H9 (cell line): ENCODE data around the gene FARSA. TPM values are rescaled to one million over a fixed set of nuclear protein-coding genes. Genes with fewer than 3 reads are reported as not detected.

ENCODE experiments used
- DNase-seq: peaks from one replicate; pipeline ENCODE4 v3.0.0-alpha.2; 2017
- H2AFZ ChIP-seq: one replicate; pipeline ENCODE4 v1.6.1; 2013; ENCODE audit warnings: mild to moderate bottlenecking, low read length, control low read depth, moderate library complexity
- H2AK5ac ChIP-seq: 2 replicates; pipeline ENCODE4 v1.6.1; 2013; ENCODE audit warnings: low read length, control low read depth, mixed read lengths; ENCODE audit not compliant: insufficient read length
- H2BK120ac ChIP-seq: one replicate; pipeline ENCODE4 v1.6.1; 2013; ENCODE audit warnings: low read depth, mild to moderate bottlenecking, low read length, control low read depth, inconsistent platforms; ENCODE audit not compliant: poor library complexity, severe bottlenecking
- H2BK12ac ChIP-seq: 2 replicates; pipeline ENCODE4 v1.6.1; 2013; ENCODE audit warnings: low read length, control low read depth, mixed read lengths, low read depth; ENCODE audit not compliant: insufficient read length
- H2BK15ac ChIP-seq: 2 replicates; pipeline ENCODE4 v1.6.1; 2013; ENCODE audit warnings: low read depth, low read length, control low read depth
- H2BK20ac ChIP-seq: one replicate; pipeline ENCODE4 v1.6.1; 2013; ENCODE audit warnings: low read depth, mild to moderate bottlenecking, low read length, control low read depth, inconsistent platforms; ENCODE audit not compliant: poor library complexity, severe bottlenecking
- H2BK5ac ChIP-seq: 2 replicates; pipeline ENCODE4 v1.6.1; 2013; ENCODE audit warnings: low read length, control low read depth, mixed read lengths; ENCODE audit not compliant: insufficient read length
- H3K14ac ChIP-seq: 2 replicates; pipeline ENCODE4 v1.6.1; 2013; ENCODE audit warnings: low read length, control low read depth; ENCODE audit not compliant: insufficient read depth
- H3K18ac ChIP-seq: 2 replicates; pipeline ENCODE4 v1.6.1; 2013; ENCODE audit warnings: low read depth, mild to moderate bottlenecking, mixed read lengths, low read length, control low read depth; ENCODE audit not compliant: insufficient read length
- H3K23ac ChIP-seq: 2 replicates; pipeline ENCODE4 v1.6.1; 2013; ENCODE audit warnings: low read length, control low read depth, mixed read lengths, low read depth; ENCODE audit not compliant: insufficient read length
- H3K23me2 ChIP-seq: 2 replicates; pipeline ENCODE4 v1.6.1; 2013; ENCODE audit warnings: low read depth, mild to moderate bottlenecking, mixed read lengths, low read length, control low read depth; ENCODE audit not compliant: insufficient read length, poor library complexity, severe bottlenecking
- H3K27ac ChIP-seq: 2 replicates; pipeline ENCODE4 v1.5.1; 2013; ENCODE audit warnings: low read length, control low read depth, mixed read lengths, low read depth; ENCODE audit not compliant: insufficient read length
- H3K27me3 ChIP-seq: 2 replicates; pipeline ENCODE4 v1.6.1; 2013; ENCODE audit warnings: low read length, control low read depth, inconsistent platforms; ENCODE audit not compliant: insufficient read depth
- H3K4ac ChIP-seq: 2 replicates; pipeline ENCODE4 v1.6.1; 2013; ENCODE audit warnings: low read depth, mild to moderate bottlenecking, control low read depth, inconsistent platforms, low read length, moderate library complexity
- H3K4me1 ChIP-seq: 2 replicates; pipeline ENCODE4 v1.6.1; 2013; ENCODE audit warnings: low read length, control low read depth, inconsistent platforms; ENCODE audit not compliant: insufficient read depth
- H3K4me2 ChIP-seq: 2 replicates; pipeline ENCODE4 v1.6.1; 2013; ENCODE audit warnings: low read length, control low read depth, mixed read lengths; ENCODE audit not compliant: insufficient read length, insufficient read depth
- H3K56ac ChIP-seq: 2 replicates; pipeline ENCODE4 v1.6.1; 2013; ENCODE audit warnings: low read depth, mild to moderate bottlenecking, mixed read lengths, low read length, control low read depth; ENCODE audit not compliant: insufficient read length
- H3K79me1 ChIP-seq: 2 replicates; pipeline ENCODE4 v1.6.1; 2013; ENCODE audit warnings: low read depth, mild to moderate bottlenecking, moderate library complexity, low read length, control low read depth, inconsistent platforms; ENCODE audit not compliant: insufficient read depth, poor library complexity, severe bottlenecking
- H3K79me2 ChIP-seq: 2 replicates; pipeline ENCODE4 v1.6.1; 2013; ENCODE audit warnings: low read length, control low read depth, inconsistent platforms; ENCODE audit not compliant: insufficient read depth
- H3K9ac ChIP-seq: 2 replicates; pipeline ENCODE4 v1.6.1; 2013; ENCODE audit warnings: low read length, control low read depth, mixed read lengths; ENCODE audit not compliant: insufficient read length; ENCODE audit errors: extremely low read depth
- H3K9me3 ChIP-seq: one replicate; pipeline ENCODE4 v1.6.1; 2013; ENCODE audit warnings: low read depth, low read length, inconsistent platforms; ENCODE audit not compliant: control insufficient read depth
- H3T11ph ChIP-seq: one replicate; pipeline ENCODE4 v1.6.1; 2013; ENCODE audit warnings: mild to moderate bottlenecking, low read length, control low read depth, inconsistent platforms
- H4K20me1 ChIP-seq: one replicate; pipeline ENCODE4 v1.6.1; 2013; ENCODE audit not compliant: control insufficient read depth, insufficient read length, insufficient read depth
- H4K5ac ChIP-seq: 2 replicates; pipeline ENCODE4 v1.6.1; 2013; ENCODE audit warnings: low read depth, mild to moderate bottlenecking, mixed read lengths, low read length, control low read depth; ENCODE audit not compliant: insufficient read length
- H4K8ac ChIP-seq: replicated peaks from 2 replicates; pipeline ENCODE4 v1.6.1; 2013; ENCODE audit warnings: low read length, control low read depth, mixed read lengths, low read depth; ENCODE audit not compliant: insufficient read length
- H4K91ac ChIP-seq: 2 replicates; pipeline ENCODE4 v1.6.1; 2013; ENCODE audit warnings: low read depth, mild to moderate bottlenecking, moderate library complexity, mixed read lengths, low read length, control low read depth; ENCODE audit not compliant: insufficient read length
- H3K27ac Mint-ChIP-seq, 3 experiments: 2 replicates in 2 of 3; 3 replicates in 1 of 3; pipeline ENCODE4 v1.8.0; 2020 to 2021; ENCODE audit warnings: mixed read lengths in 3 of 3, mild to moderate bottlenecking in 1 of 3, moderate library complexity in 1 of 3
- H3K27me3 Mint-ChIP-seq: 2 replicates; pipeline ENCODE4 v1.8.0; 2021; ENCODE audit warnings: low read depth, mild to moderate bottlenecking, moderate library complexity, mixed read lengths
- H3K36me3 Mint-ChIP-seq, 3 experiments: 2 replicates in 2 of 3; 3 replicates in 1 of 3; pipeline ENCODE4 v1.8.0; 2020 to 2021; ENCODE audit warnings: low read depth in 3 of 3, mixed read lengths in 3 of 3; ENCODE audit not compliant: insufficient read depth in 1 of 3
- H3K4me1 Mint-ChIP-seq, 2 experiments: 2 replicates each; pipeline ENCODE4 v1.8.0; 2020; ENCODE audit warnings: mixed read lengths in 2 of 2
- H3K4me3 Mint-ChIP-seq, 2 experiments: 2 replicates in 1 of 2; 3 replicates in 1 of 2; pipeline ENCODE4 v1.8.0; 2020 to 2021; ENCODE audit warnings: mild to moderate bottlenecking in 2 of 2, mixed read lengths in 2 of 2, moderate library complexity in 1 of 2
- H3K9me3 Mint-ChIP-seq, 2 experiments: 2 replicates in 1 of 2; 3 replicates in 1 of 2; pipeline ENCODE4 v1.8.0; 2020; ENCODE audit warnings: mild to moderate bottlenecking in 2 of 2, mixed read lengths in 2 of 2, moderate library complexity in 1 of 2
- WGBS: extraction: QIAGEN DNeasy Blood & Tissue Kit; methylation state at CpG from one replicate; pipeline ENCODE4 v1.1.7; 2013; ENCODE audit warnings: missing lambda C conversion rate, low lambda C conversion rate, mixed read lengths; ENCODE audit not compliant: insufficient read length; ENCODE audit errors: extremely low coverage; 5-methylcytosine and 5-hydroxymethylcytosine counted together
- total RNA-seq: library from RNA; stranded (reverse); gene quantifications from 2 replicates; pipeline ENCODE4 v1.2.1, GENCODE V29; 2021
- TF ChIP-seq, protein P1 (sequence below): fragments of 200-600 bp; sonication (generic); conservative IDR thresholded peaks from 3 replicates; pipeline ENCODE4 v1.8.0; 2021; ENCODE audit warnings: antibody characterized with exemption, mild to moderate bottlenecking

Gene FARSA
- total RNA-seq, 1 experiment from 2014 or later: 110 TPM

DNA sequence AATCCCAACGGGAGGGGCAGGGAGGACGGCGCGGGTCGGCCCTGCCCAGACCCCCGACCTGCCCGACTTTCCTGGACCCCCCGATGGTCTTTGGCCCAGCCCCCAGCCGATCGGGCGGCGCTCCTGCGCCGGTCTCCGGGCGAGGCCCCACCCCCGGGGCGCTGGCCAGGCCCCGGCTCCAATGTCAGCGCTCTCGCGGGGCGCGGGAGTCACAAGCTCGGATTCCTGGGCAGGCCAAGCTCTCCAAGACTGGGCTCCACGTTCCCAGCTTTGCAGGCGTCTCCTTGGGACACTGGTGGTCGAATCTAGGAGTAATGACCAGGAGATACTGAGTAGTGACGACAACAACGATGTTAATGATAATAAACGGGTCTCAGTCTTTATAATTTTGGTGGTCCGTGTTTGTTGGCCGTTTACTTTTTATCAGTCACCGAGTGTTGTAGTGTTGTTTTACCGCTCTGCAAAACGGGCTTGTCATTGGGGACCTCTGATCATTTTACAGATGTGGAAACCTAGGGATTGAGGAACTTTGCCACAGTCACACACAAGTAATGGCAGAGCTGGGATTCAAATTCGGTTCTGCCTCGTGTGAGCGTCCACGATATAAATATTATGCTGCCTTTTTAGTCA is 12.7 kb upstream of the FARSA start:
- no CpG with 5 or more reads among the region's 40 CpGs for WGBS
- no peak overlapping the region for H4K91ac ChIP-seq
- no peaks in the 10 kb centered on the region for H3K27me3 ChIP-seq
- H2AFZ ChIP-seq: no peak overlapping the region
- peak overlapping the region; percentile 81 to 99 (median 93) for H3K27ac Mint-ChIP-seq
- no peak overlapping the region for H3K4ac ChIP-seq
- H3K4me1 Mint-ChIP-seq: peaks cover 10 to 22% of the 10 kb centered on the region in 2 experiments
- no peak overlapping the region for H2AK5ac ChIP-seq
- peak; percentile 87 for DNase-seq
- H3K4me1 ChIP-seq: no peaks in the 10 kb centered on the region
- H3K9me3 ChIP-seq: no peaks in the 10 kb centered on the region
- no peak overlapping the region for H4K8ac ChIP-seq
- H3K14ac ChIP-seq: peak overlapping the region; percentile 60; the same call in 1 of the 2 replicates
- peak overlapping the region; percentile 97 for H3K9ac ChIP-seq
- H3K4me3 Mint-ChIP-seq: peak overlapping the region; percentile 79 to 90
- no peaks in the 10 kb centered on the region for H3K27me3 Mint-ChIP-seq
- H4K20me1 ChIP-seq: no peaks in the 10 kb centered on the region
- H3T11ph ChIP-seq: no peak overlapping the region
- no peak overlapping the region for H2BK5ac ChIP-seq
- no peaks in the 10 kb centered on the region; the same call in 1 of the 2 replicates for H3K79me2 ChIP-seq
- H2BK12ac ChIP-seq: no peak overlapping the region
- no peak overlapping the region for H4K5ac ChIP-seq
- peaks cover 56 to 83% (median 75%) of the 10 kb centered on the region in 3 experiments for H3K36me3 Mint-ChIP-seq
- H2BK20ac ChIP-seq: no peak overlapping the region
- peak overlapping the region; percentile 42 for H3K27ac ChIP-seq
- TF ChIP-seq, protein P1, sequence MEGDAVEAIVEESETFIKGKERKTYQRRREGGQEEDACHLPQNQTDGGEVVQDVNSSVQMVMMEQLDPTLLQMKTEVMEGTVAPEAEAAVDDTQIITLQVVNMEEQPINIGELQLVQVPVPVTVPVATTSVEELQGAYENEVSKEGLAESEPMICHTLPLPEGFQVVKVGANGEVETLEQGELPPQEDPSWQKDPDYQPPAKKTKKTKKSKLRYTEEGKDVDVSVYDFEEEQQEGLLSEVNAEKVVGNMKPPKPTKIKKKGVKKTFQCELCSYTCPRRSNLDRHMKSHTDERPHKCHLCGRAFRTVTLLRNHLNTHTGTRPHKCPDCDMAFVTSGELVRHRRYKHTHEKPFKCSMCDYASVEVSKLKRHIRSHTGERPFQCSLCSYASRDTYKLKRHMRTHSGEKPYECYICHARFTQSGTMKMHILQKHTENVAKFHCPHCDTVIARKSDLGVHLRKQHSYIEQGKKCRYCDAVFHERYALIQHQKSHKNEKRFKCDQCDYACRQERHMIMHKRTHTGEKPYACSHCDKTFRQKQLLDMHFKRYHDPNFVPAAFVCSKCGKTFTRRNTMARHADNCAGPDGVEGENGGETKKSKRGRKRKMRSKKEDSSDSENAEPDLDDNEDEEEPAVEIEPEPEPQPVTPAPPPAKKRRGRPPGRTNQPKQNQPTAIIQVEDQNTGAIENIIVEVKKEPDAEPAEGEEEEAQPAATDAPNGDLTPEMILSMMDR: no peak
- H3K79me1 ChIP-seq: no peaks in the 10 kb centered on the region
- peak overlapping the region; percentile 82 for H3K18ac ChIP-seq
- no peak overlapping the region for H2BK15ac ChIP-seq
- H2BK120ac ChIP-seq: no peak overlapping the region
- H3K56ac ChIP-seq: no peak overlapping the region
- H3K23me2 ChIP-seq: no peaks in the 10 kb centered on the region
- H3K4me2 ChIP-seq: peak overlapping the region; percentile 96
- no peak overlapping the region for H3K23ac ChIP-seq
- 0 out of 5 replicates have a peak, but pooled peaks cover 0 to 3% of the 10 kb centered on the region in 2 experiments for H3K9me3 Mint-ChIP-seq
